Measurements from ENCODE around the gene PRH2. TPM values are rescaled to one million over a fixed set of nuclear protein-coding genes. Genes with fewer than 3 reads are reported as not detected.

PRH2 gene
- total and polyA plus RNA-seq, 8 donors, result 0.33 to 1.1 (median 0.67) TPM; not detected in 2

DNA sequence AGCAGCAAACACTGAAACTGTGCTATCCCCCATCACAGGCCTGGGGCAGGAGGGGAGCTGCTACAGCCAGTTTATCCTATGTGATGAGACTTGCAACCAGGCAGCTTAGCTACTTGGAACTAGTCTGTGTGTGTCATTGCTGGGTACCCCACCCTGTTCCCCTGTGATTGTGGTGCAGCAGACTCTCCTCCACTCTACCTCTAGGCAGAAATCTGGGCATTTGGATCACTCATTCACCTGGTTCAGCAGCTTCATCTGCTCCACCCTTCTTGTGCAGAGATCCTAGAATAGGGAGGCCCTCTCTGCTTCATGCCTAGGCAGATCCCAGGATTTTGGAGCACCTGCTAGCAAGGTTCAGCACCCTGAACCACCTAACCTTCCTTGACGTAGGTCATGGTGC, 28.5 kb upstream of the PRH2 start:
- no peak for ATAC-seq

GRCh38 chr12:10900972-10901371, 28.1 kb upstream of the PRH2 start:
- no peak overlapping the region for H3K27ac ChIP-seq
- no peak overlapping the region for H3K4me3 ChIP-seq
- H3K9me3 ChIP-seq, result peaks cover 6 to 41% of the 10 kb centered on the region in 2 donors
- TF ChIP-seq, protein P1, sequence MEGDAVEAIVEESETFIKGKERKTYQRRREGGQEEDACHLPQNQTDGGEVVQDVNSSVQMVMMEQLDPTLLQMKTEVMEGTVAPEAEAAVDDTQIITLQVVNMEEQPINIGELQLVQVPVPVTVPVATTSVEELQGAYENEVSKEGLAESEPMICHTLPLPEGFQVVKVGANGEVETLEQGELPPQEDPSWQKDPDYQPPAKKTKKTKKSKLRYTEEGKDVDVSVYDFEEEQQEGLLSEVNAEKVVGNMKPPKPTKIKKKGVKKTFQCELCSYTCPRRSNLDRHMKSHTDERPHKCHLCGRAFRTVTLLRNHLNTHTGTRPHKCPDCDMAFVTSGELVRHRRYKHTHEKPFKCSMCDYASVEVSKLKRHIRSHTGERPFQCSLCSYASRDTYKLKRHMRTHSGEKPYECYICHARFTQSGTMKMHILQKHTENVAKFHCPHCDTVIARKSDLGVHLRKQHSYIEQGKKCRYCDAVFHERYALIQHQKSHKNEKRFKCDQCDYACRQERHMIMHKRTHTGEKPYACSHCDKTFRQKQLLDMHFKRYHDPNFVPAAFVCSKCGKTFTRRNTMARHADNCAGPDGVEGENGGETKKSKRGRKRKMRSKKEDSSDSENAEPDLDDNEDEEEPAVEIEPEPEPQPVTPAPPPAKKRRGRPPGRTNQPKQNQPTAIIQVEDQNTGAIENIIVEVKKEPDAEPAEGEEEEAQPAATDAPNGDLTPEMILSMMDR (IDR thresholded peaks at IDR 0.05), result no peak
- no peaks in the 10 kb centered on the region for H3K4me1 ChIP-seq
- DNase-seq, result no peak
- no peaks in the 10 kb centered on the region for H3K27me3 ChIP-seq
- peak; percentile 66 for ATAC-seq
- no peaks in the 10 kb centered on the region for H3K36me3 ChIP-seq
- intact Hi-C loops (cut with DNase I), result no loop called here

More for the DNA sequence above, 28.5 kb upstream of the PRH2 start:
- TF ChIP-seq, protein P1 (IDR thresholded peaks at IDR 0.05), result no peak
- H3K36me3 ChIP-seq, result no peaks in the 10 kb centered on the region
- intact Hi-C loops (cut with DNase I), result no loop called here
- H3K9me3 ChIP-seq, result peaks cover 6 to 39% of the 10 kb centered on the region in 2 donors
- no peak overlapping the region for H3K27ac ChIP-seq
- H3K4me1 ChIP-seq, result no peaks in the 10 kb centered on the region
- DNase-seq, result no peak
- no peak overlapping the region for H3K4me3 ChIP-seq
- no peaks in the 10 kb centered on the region for H3K27me3 ChIP-seq

- Histone ChIP-seq H3K27ac (no peak overlapping the region), H3K9me3 (peaks cover 6 to 41% of the 10 kb centered on the region in 2 donors), H3K4me3 (no peak overlapping the region), H3K4me1 (no peaks in the 10 kb centered on the region), H3K27me3 (no peaks in the 10 kb centered on the region), H3K36me3 (no peaks in the 10 kb centered on the region)
- ATAC-seq, result peak; percentile 49
- TF ChIP-seq, protein P1 (IDR thresholded peaks at IDR 0.05), result no peak
- intact Hi-C loops (cut with DNase I), result no loop called here
- DNase-seq, result no peak
Observed at GRCh38 chr12:10901427-10901826, 27.6 kb upstream of the PRH2 start.

DNA sequence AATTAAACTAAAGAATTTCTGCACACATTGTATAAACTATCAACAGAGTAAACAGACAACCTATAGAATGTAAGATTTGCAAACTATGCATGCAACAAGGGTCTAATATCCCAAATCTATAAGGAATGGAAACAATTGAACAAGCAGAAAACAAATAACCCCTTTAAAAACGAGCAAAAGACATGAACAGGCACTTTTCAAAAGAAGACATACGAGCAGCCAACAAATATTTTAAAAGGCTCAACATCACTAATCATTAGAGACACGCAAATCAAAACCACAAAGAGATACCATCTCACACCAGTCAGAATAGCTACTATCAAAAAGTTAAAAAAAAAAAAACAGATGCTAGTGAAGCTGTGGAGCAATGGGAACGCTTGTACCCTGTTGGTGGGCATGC, 24.4 kb upstream of the PRH2 start:
- Histone ChIP-seq H3K27ac (no peak overlapping the region), H3K27me3 (no peaks in the 10 kb centered on the region), H3K4me3 (no peak overlapping the region), H3K4me1 (no peaks in the 10 kb centered on the region), H3K36me3 (no peaks in the 10 kb centered on the region), H3K9me3 (peaks cover 6 to 41% of the 10 kb centered on the region in 2 donors)
- TF ChIP-seq, protein P1 (IDR thresholded peaks at IDR 0.05), result no peak
- intact Hi-C loops (cut with DNase I), result no loop called here
- no peak for ATAC-seq
- DNase-seq, result no peak

DNA sequence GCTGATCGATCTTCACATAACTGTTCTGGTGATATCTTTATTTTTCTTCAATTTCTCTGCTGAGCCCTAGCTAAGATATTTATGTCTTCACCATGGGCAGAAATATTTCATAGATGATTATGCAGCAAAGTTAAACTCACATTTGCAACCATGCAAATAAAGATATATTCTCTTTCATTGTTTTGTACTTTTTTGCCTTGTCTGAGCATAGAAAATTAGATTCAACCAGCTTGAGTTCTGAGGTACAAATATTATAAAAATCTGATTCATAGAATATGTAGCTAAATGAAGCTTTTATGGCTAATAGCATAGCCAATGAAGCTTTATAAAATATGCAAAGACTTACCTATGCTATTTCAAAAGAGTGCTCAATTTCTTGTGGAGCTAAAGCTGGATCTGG, 19.6 kb upstream of the PRH2 start, which contains the start of gene TAS2R13:
TSS of gene TAS2R13 (minus strand) at position 101 of the 400 bp plus-strand sequence. CDS start 264 bp downstream, outside the sequence.
- TF ChIP-seq, protein P1 (IDR thresholded peaks at IDR 0.05), result no peak
- Histone ChIP-seq H3K9me3 (peaks cover 2 to 13% of the 10 kb centered on the region in 2 donors), H3K4me3 (no peak within 1 kb of the TSS), H3K27ac (no peak within 1 kb of the TSS), H3K36me3 (no peaks in the 10 kb centered on the region), H3K4me1 (no peaks in the 10 kb centered on the region), H3K27me3 (no peaks in the 10 kb centered on the region)
- intact Hi-C loops (cut with DNase I), result no loop called here
- DNase-seq (no peak), ATAC-seq (no peak)

Data from left lung (tissue), 10 donors.